Activated T-helper 1 cell treated with anti-CD3 and anti-CD28 coated beads, Interleukin-12 subunit alpha, Interleukin-12 subunit beta, Interleukin-2, Interleukin-4 antibody, amounts not matched to agents 30 ng/mL and 10 ng/mL and 1 ng/mL, durations not matched to agents 14 hours and 24 hours and 36 hours (primary cell): ENCODE measurements around the gene PNMT. TPM values are rescaled to one million over a fixed set of nuclear protein-coding genes. Genes with fewer than 3 reads are reported as not detected.
"Not testable (repeated sequence)": the region's sequence is repeated elsewhere in the genome, so short reads cannot be mapped to it uniquely, and the experiment has no call there.

Source experiments
- DNase-seq: peaks from one replicate; pipeline ENCODE4 v3.0.0; 2021; ENCODE audit warnings: low spot score
- H3K27ac Mint-ChIP-seq: one replicate; pipeline ENCODE4 v1.8.0; 2021; ENCODE audit warnings: mild to moderate bottlenecking, mixed read lengths
- H3K27me3 Mint-ChIP-seq: one replicate; pipeline ENCODE4 v1.8.0; 2022; ENCODE audit warnings: mild to moderate bottlenecking, moderate library complexity, mixed read lengths; ENCODE audit not compliant: insufficient read depth
- H3K36me3 Mint-ChIP-seq: one replicate; pipeline ENCODE4 v1.8.0; 2021; ENCODE audit warnings: low read depth, mixed read lengths
- H3K4me1 Mint-ChIP-seq: one replicate; pipeline ENCODE4 v1.8.0; 2021; ENCODE audit warnings: low read depth, mixed read lengths
- H3K4me3 Mint-ChIP-seq: one replicate; pipeline ENCODE4 v1.8.0; 2021; ENCODE audit warnings: mild to moderate bottlenecking, moderate library complexity, mixed read lengths
- H3K9me3 Mint-ChIP-seq: one replicate; pipeline ENCODE4 v1.8.0; 2021; ENCODE audit warnings: mixed read lengths
- intact Hi-C: fragments of 100-400 bp; cut with micrococcal nuclease; formaldehyde crosslinking; loops from one replicate; pipeline ENCODE4 v1.15.1; 2024
- total RNA-seq: library from RNA; stranded (reverse); gene quantifications from 2 replicates; pipeline ENCODE4 v1.2.3, GENCODE V29; 2022

Gene PNMT
- total RNA-seq, 1 donor from 2014 or later, result not detected

DNA sequence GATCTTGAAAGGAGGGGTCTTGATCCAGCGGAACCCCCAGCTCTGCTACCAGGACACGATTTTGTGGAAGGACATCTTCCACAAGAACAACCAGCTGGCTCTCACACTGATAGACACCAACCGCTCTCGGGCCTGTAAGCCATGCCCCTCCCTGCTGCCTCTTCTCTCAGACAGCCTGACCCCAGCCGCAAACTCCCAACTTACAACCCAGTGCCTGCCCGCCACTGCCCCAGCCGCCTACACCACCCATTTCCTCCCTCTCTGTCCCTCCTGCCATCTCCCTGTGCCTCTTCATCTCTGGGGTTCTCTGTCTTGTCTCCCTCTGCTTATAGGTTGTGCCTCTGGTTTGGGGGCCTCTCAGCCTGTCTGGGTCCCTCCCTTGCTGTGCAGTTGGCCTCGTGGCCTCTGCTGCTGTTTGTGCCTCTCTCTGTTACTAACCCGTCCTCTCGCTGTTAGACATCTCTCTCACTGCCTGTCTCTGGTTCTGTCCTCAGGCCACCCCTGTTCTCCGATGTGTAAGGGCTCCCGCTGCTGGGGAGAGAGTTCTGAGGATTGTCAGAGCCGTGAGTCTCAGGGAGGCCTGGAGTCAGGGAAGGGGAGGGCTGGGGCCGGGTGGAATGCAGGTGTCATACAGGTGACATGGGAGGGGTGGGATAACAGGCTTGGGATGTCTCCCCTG, 41.2 kb downstream of the PNMT start:
- intact Hi-C loops, result no loop called here
- Mint-ChIP-seq H3K4me3 (no peak overlapping the region), H3K27ac (peak overlapping the region; percentile 63), H3K9me3 (no peaks in the 10 kb centered on the region), H3K4me1 (peaks cover 7% of the 10 kb centered on the region), H3K36me3 (no peaks in the 10 kb centered on the region), H3K27me3 (no peaks in the 10 kb centered on the region)
- no peak for DNase-seq

DNA sequence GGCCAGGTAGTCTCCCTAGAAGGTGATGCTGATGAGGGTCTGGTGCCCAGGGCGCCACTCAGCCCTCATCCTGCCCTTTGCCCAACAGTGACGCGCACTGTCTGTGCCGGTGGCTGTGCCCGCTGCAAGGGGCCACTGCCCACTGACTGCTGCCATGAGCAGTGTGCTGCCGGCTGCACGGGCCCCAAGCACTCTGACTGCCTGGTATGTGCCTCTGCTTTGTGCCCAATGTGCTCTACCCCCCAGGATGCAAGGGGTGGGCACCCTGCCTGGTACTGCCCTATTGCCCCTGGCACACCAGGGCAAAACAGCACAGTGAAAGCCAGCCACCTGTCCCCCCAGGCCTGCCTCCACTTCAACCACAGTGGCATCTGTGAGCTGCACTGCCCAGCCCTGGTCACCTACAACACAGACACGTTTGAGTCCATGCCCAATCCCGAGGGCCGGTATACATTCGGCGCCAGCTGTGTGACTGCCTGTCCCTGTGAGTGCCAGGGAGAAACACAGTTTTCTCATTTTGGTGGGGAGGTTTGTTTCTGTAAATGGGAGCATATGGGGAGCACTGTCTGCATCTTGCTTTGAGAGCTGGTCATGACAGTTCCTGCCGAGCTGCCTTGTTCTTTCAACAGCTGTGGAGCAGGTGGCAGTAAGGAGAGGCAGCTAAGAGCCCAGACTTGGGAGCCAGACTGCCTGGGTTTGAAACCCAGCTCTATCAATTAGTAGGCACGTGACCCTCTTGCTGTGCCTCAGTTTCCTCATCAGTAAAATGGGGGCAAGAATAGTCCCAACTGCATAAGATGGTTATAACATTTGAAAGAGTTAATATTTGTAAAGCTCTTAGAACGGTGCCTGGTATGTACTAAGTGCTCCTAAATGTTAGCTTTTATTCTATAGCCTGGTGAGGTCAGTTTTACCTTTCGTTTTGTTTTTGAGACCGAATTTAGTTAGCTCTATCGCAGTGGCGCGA, 42.0 kb downstream of the PNMT start:
- Mint-ChIP-seq H3K27me3 (no peaks in the 10 kb centered on the region), H3K4me3 (no peak overlapping the region), H3K27ac (no peak overlapping the region), H3K4me1 (peaks cover 7% of the 10 kb centered on the region), H3K36me3 (no peaks in the 10 kb centered on the region), H3K9me3 (no peaks in the 10 kb centered on the region)
- DNase-seq, result no peak
- intact Hi-C loops, result no loop called here

DNA sequence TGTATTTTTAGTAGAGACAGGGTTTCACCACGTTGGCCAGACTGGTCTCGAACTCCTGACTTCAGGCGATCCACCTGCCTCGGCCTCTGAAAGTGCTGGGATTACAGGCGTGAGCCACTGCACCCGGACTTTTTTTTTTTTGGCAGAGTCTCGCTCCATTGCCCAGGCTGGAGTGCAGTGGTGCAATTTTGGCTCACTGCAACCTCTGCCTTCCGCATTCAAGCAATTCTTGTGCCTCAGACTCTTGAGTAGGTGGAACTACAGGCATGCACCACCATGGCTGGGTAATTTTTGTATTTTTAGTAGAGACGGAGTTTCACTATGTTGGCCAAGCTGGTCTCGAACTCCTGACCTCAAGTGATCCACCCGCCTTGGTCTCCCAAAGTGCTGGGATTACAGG, 42.8 kb downstream of the PNMT start:
- H3K4me1 Mint-ChIP-seq, H3K9me3 Mint-ChIP-seq, H3K36me3 Mint-ChIP-seq, H3K27me3 Mint-ChIP-seq, H3K4me3 Mint-ChIP-seq, H3K27ac Mint-ChIP-seq, DNase-seq, intact Hi-C loops: not testable (repeated sequence)

DNA sequence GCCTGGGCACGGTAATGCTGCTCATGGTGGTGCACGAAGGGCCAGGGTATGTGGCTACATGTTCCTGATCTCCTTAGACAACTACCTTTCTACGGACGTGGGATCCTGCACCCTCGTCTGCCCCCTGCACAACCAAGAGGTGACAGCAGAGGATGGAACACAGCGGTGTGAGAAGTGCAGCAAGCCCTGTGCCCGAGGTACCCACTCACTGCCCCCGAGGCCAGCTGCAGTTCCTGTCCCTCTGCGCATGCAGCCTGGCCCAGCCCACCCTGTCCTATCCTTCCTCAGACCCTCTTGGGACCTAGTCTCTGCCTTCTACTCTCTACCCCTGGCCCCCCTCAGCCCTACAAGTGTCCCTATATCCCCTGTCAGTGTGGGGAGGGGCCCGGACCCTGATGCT, 43.6 kb downstream of the PNMT start:
- H3K27ac Mint-ChIP-seq, result no peak overlapping the region
- intact Hi-C loops, result no loop called here
- no peaks in the 10 kb centered on the region for H3K36me3 Mint-ChIP-seq
- no peak overlapping the region for H3K4me3 Mint-ChIP-seq
- no peaks in the 10 kb centered on the region for H3K27me3 Mint-ChIP-seq
- H3K4me1 Mint-ChIP-seq, result peaks cover 6% of the 10 kb centered on the region
- no peaks in the 10 kb centered on the region for H3K9me3 Mint-ChIP-seq
- DNase-seq, result no peak

DNA sequence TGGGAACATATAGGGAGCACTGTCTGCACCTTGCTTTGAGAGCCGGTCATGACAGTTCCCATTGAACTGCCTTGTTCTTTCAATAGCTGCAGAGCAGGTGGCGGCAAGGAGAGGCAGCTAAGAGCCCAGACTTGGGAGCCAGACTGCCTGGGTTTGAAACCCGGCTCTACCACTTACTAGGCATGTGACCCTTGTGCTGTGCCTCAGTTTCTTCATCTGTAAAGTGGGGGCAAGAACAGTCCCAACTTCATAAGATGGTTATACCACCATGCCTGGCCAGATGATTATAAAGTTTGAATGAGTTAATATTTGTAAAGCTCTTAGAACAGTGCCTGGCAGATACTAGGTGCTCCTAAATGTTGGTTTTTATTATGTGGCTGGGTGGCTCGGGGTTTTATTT, 46.0 kb downstream of the PNMT start:
- no peak for DNase-seq
- Mint-ChIP-seq H3K9me3 (no peaks in the 10 kb centered on the region), H3K36me3 (no peaks in the 10 kb centered on the region), H3K4me3 (no peak overlapping the region), H3K27ac (no peak overlapping the region), H3K27me3 (no peaks in the 10 kb centered on the region), H3K4me1 (no peaks in the 10 kb centered on the region)
- intact Hi-C loops, result no loop called here

DNA sequence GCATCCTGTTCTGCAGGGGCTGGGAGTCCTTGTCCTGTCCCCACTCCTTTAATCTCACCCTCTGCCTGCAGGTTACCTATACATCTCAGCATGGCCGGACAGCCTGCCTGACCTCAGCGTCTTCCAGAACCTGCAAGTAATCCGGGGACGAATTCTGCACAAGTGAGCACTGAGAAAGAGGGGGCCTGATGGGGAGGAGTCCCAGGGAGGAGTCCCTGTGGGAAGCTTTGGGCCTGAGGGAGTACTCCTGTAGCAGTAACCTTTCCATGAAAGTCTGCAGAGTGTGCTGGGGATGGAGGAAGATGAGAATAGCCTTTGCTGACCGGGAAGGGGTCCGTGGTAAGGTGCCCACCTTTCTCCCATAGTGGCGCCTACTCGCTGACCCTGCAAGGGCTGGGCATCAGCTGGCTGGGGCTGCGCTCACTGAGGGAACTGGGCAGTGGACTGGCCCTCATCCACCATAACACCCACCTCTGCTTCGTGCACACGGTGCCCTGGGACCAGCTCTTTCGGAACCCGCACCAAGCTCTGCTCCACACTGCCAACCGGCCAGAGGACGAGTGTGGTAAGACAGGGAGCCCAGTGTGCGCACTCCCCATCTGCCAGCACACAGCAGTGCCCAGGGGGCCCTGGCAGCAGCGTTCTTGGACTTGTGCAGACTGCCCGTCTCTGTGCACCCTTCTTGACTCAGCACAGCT, 47.3 kb downstream of the PNMT start:
- Mint-ChIP-seq H3K27ac (no peak overlapping the region), H3K4me3 (no peak overlapping the region), H3K4me1 (peaks cover 6% of the 10 kb centered on the region), H3K27me3 (peaks cover 2% of the 10 kb centered on the region), H3K9me3 (no peaks in the 10 kb centered on the region), H3K36me3 (no peaks in the 10 kb centered on the region)
- intact Hi-C loops, result no loop called here
- DNase-seq, result no peak

DNA sequence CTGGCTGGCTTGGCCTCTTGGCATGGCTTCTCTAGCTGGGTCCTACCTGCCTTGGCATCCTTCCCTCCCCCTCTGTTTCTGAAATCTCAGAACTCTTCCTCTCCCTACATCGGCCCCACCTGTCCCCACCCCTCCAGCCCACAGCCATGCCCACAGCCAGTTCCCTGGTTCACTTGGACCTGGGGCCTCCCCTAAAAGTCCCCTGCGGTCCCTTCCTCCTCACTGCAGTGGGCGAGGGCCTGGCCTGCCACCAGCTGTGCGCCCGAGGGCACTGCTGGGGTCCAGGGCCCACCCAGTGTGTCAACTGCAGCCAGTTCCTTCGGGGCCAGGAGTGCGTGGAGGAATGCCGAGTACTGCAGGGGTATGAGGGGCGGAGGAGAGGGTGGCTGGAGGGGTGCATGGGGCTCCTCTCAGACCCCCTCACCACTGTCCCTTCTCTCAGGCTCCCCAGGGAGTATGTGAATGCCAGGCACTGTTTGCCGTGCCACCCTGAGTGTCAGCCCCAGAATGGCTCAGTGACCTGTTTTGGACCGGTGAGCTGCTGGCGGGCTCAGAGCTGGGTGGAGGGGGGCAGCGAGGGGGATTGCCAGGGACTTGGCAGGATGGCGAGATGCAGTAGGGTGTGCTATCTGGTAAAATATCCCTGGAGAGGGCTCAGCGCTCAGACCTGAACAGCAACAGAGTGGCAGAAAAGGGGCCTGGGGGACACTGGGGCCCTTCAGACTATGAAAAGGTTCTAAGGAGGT, 48.0 kb downstream of the PNMT start:
- H3K27me3 Mint-ChIP-seq, result peaks cover 2% of the 10 kb centered on the region
- peaks cover 6% of the 10 kb centered on the region for H3K4me1 Mint-ChIP-seq
- intact Hi-C loops, result no loop called here
- H3K9me3 Mint-ChIP-seq, result no peaks in the 10 kb centered on the region
- H3K36me3 Mint-ChIP-seq, result no peaks in the 10 kb centered on the region
- H3K27ac Mint-ChIP-seq, result no peak overlapping the region
- H3K4me3 Mint-ChIP-seq, result no peak overlapping the region
- no peak for DNase-seq

DNA sequence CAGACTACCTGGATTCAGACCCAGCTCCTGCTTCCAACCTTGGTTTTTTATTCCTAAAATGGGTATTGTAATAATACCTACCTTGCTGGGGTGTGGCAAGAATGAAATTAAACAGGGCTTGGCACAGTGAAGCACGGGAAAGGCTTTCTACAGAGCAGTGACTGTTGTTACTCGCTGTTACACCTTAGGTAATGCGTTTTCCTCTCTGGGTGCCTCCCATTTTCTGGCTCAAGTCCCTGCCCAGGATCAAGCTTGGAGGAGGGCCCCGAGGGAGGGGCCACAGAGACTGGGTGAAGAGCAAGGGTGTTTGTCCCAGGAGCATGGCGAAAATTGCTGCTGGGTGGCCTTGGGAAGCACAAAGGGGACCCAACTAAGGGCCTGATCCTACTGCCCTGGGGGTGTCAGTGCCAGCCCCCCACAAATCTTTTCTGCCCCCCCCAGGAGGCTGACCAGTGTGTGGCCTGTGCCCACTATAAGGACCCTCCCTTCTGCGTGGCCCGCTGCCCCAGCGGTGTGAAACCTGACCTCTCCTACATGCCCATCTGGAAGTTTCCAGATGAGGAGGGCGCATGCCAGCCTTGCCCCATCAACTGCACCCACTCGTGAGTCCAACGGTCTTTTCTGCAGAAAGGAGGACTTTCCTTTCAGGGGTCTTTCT, 48.8 kb downstream of the PNMT start:
- Mint-ChIP-seq H3K36me3 (no peaks in the 10 kb centered on the region), H3K27me3 (peaks cover 2% of the 10 kb centered on the region), H3K4me1 (peaks cover 6% of the 10 kb centered on the region), H3K4me3 (no peak overlapping the region), H3K27ac (no peak overlapping the region), H3K9me3 (no peaks in the 10 kb centered on the region)
- no peak for DNase-seq
- intact Hi-C loops, result no loop called here

DNA sequence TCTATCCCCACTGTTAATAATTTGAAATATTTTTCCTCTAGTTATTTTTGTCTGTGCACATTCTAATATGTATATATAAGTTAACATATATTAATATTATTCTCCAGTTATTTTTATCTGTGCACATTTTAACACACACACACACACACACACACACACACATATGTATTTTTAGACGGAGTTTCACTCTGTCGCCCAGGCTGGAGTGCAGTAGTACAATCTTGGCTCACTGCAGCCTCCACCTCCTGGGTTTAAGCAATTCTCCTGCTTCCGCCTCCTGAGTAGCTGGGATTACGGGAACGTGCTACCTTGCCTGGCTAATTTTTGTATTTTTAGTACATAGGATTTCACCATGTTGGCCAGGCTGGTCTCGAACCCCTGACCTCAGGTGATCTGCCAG, 49.4 kb downstream of the PNMT start:
- Mint-ChIP-seq H3K9me3 (no peaks in the 10 kb centered on the region), H3K4me3 (no peak overlapping the region), H3K4me1 (peaks cover 6% of the 10 kb centered on the region), H3K27me3 (peaks cover 2% of the 10 kb centered on the region), H3K27ac (no peak overlapping the region), H3K36me3 (no peaks in the 10 kb centered on the region)
- DNase-seq, result no peak
- intact Hi-C loops, result no loop called here

DNA sequence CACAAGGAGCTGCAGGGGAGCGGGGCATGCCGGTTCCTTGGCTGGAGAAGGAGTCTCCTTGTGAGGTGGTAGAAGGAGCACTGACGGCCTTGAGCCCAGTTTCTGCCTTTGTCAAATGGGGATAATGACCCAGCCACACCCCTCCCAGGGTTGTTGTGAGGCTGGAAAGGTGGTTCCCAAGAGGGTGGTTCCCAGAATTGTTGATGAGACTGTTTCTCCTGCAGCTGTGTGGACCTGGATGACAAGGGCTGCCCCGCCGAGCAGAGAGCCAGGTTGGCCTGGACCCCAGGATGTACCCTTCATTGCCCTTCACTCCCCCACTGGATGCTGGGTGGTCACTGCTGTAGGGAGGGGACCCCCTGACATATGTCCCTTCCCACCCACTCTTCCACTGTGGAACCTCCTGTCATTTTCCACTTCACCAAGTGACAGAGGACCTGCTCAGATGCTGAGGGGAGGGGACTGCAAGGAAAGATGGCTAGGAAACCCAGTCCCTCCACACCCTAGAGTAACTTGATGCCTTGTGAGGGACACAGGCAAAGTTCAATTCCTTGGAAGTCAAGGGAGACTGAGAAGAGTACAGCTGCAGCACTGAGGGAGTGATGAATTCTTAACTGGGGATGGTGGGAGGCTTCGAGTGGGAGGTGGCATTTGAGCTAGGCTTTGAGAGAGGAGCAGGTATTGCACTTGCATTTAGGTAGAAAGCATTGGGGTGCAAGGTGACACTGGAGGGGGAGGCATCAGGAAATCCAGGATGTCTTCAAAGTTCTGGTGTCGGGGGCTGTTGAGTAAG, 51.5 kb downstream of the PNMT start:
- Mint-ChIP-seq H3K9me3 (no peaks in the 10 kb centered on the region), H3K4me3 (no peak overlapping the region), H3K36me3 (no peaks in the 10 kb centered on the region), H3K27ac (no peak overlapping the region), H3K27me3 (peaks cover 2% of the 10 kb centered on the region), H3K4me1 (peaks cover 6% of the 10 kb centered on the region)
- DNase-seq, result no peak
- intact Hi-C loops, result no loop called here
